Left ventricle myocardium inferior (tissue), 1 donor: ENCODE measurements around the gene DPYSL4. TPM values are rescaled to one million over a fixed set of nuclear protein-coding genes. Genes with fewer than 3 reads are reported as not detected.

Source experiments
- DNase-seq: peaks from one replicate; pipeline ENCODE4 v3.0.0-alpha.2; 2020
- H3K27ac ChIP-seq: fragments of 200-600 bp; replicated peaks from 2 replicates; pipeline ENCODE4 v1.8.0; 2021
- H3K27me3 ChIP-seq: fragments of 200-600 bp; 2 replicates; pipeline ENCODE4 v1.8.0; 2021; ENCODE audit warnings: low read depth
- H3K36me3 ChIP-seq: fragments of 200-600 bp; 2 replicates; pipeline ENCODE4 v1.8.0; 2021
- H3K4me1 ChIP-seq: fragments of 200-600 bp; 2 replicates; pipeline ENCODE4 v1.8.0; 2021
- H3K4me3 ChIP-seq: fragments of 200-600 bp; 2 replicates; pipeline ENCODE4 v1.8.0; 2021; ENCODE audit warnings: mild to moderate bottlenecking, moderate library complexity
- H3K9me3 ChIP-seq: fragments of 200-600 bp; replicated peaks from 2 replicates; pipeline ENCODE4 v1.8.0; 2021
- intact Hi-C: fragments of 100-400 bp; cut with micrococcal nuclease; formaldehyde crosslinking; loops from one replicate; pipeline ENCODE4 v1.11.0; 2022
- total RNA-seq: library from RNA; stranded (reverse); fragmentation: NEBNext Ultra II Directional; extraction: Animal tissue kit (Norgen Biotek cat#: 25700); gene quantifications from one replicate; pipeline ENCODE4 v1.2.1, GENCODE V29; 2021
- TF ChIP-seq, protein P1 (sequence below): fragments of 200-600 bp; IDR thresholded peaks from 2 replicates; pipeline ENCODE4 v1.8.0; 2021; ENCODE audit warnings: antibody characterized with exemption, mild to moderate bottlenecking, borderline replicate concordance
- donor health status: DM: no; HTN: yes; CAD: no; lungs with severe emphysema.

Gene DPYSL4
- total RNA-seq, 1 donor from 2014 or later: 42.8 TPM

GRCh38 chr10:132144086-132144485, 42.7 kb upstream of the DPYSL4 start:
- intact Hi-C loops: no loop called here
- no peak for DNase-seq
- H3K9me3 ChIP-seq: no peaks in the 10 kb centered on the region
- TF ChIP-seq, protein P1, sequence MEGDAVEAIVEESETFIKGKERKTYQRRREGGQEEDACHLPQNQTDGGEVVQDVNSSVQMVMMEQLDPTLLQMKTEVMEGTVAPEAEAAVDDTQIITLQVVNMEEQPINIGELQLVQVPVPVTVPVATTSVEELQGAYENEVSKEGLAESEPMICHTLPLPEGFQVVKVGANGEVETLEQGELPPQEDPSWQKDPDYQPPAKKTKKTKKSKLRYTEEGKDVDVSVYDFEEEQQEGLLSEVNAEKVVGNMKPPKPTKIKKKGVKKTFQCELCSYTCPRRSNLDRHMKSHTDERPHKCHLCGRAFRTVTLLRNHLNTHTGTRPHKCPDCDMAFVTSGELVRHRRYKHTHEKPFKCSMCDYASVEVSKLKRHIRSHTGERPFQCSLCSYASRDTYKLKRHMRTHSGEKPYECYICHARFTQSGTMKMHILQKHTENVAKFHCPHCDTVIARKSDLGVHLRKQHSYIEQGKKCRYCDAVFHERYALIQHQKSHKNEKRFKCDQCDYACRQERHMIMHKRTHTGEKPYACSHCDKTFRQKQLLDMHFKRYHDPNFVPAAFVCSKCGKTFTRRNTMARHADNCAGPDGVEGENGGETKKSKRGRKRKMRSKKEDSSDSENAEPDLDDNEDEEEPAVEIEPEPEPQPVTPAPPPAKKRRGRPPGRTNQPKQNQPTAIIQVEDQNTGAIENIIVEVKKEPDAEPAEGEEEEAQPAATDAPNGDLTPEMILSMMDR: no peak
- no peak overlapping the region for H3K4me3 ChIP-seq
- no peak overlapping the region for H3K27ac ChIP-seq
- no peaks in the 10 kb centered on the region for H3K36me3 ChIP-seq
- H3K4me1 ChIP-seq: peaks cover 10% of the 10 kb centered on the region
- H3K27me3 ChIP-seq: peaks cover 19% of the 10 kb centered on the region

DNA sequence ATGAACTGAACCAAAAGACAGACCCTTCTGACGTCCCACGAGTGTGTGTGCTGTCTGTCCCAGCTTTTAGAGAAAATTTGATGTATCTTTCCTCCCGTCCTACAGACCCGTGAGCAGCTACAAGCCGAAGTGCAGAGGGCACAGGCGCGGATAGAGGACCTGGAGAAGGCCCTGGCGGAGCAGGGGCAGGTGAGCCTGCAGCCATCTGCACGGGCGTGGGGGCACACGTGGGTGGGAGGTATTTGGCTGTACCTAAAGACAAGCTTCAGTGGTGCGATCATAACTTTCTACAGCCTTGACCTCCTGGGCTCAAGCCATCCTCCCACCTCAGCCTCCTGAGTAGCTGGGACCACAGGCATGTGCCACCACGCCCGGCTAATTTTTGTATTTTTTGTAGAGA, 41.7 kb upstream of the DPYSL4 start:
- intact Hi-C loops: no loop called here
- H3K9me3 ChIP-seq: no peaks in the 10 kb centered on the region
- DNase-seq: no peak

GRCh38 chr10:132145521-132146185, 41.1 kb upstream of the DPYSL4 start:
- H3K4me1 ChIP-seq: peaks cover 10% of the 10 kb centered on the region
- TF ChIP-seq, protein P1: no peak
- intact Hi-C loops: no loop called here

More for the DNA sequence above, 41.7 kb upstream of the DPYSL4 start:
- H3K4me1 ChIP-seq: peaks cover 10% of the 10 kb centered on the region
- TF ChIP-seq, protein P1: no peak
- no peaks in the 10 kb centered on the region for H3K36me3 ChIP-seq
- no peak overlapping the region for H3K4me3 ChIP-seq
- H3K27me3 ChIP-seq: peaks cover 19% of the 10 kb centered on the region
- H3K27ac ChIP-seq: no peak overlapping the region

GRCh38 chr10:132146271-132146671, 40.5 kb upstream of the DPYSL4 start:
- Histone ChIP-seq H3K4me3 (no peak overlapping the region), H3K36me3 (no peaks in the 10 kb centered on the region), H3K4me1 (peaks cover 10% of the 10 kb centered on the region), H3K27me3 (peaks cover 18% of the 10 kb centered on the region), H3K27ac (no peak overlapping the region), H3K9me3 (no peaks in the 10 kb centered on the region)
- intact Hi-C loops: no loop called here
- no peak for DNase-seq
- TF ChIP-seq, protein P1: no peak

More at GRCh38 chr10:132145521-132146185, 41.1 kb upstream of the DPYSL4 start:
- Histone ChIP-seq H3K27ac (no peak overlapping the region), H3K36me3 (no peaks in the 10 kb centered on the region), H3K27me3 (peaks cover 19% of the 10 kb centered on the region), H3K4me3 (no peak overlapping the region), H3K9me3 (no peaks in the 10 kb centered on the region)
- no peak for DNase-seq

DNA sequence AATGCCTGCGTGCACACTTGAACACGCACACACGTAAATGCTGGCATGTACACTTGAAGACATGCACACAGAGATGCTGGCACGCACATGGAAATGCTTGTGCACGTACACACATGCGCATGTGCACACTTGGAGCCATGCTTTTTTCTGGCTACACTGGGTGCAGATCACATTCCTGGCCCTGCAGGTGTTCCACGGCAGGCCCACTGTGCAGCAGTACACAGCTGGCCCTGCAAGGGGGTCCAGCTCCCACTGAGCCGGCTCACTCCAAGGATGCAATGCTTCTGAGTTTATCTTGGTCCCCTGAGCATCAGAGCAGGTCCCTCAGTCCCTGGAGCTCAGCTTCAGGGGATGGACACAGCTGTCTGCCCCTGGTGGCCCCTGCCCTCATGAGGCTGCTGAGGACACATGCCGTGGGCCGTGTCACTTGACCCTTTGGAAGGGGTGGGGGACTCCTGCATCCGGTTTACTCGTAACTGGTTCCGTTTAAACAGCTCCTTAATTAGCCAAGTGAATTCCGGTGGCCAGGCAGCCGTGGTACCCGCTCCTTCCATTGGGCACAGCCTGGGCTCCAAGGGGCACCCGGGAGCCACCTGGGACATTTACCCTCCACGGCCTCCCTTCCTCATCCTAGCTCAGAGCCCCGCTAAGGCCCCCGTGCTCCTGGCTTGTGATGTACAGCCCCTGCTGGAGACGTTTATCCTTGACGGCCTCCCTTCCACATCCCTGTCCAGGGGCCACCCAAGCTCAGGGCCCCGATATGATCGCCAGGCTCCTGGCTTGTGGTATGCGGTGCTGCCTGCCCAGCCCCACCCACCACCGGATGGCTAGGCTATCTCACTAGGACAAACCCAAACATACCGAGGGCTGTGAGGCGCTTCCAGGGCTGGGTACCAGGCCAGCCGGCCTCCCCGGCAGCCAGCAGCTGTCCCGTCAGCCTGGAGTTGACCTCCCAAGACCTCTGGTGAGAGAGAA, 39.5 kb upstream of the DPYSL4 start:
- intact Hi-C loops: no loop called here
- TF ChIP-seq, protein P1: no peak

More for the DNA sequence above, 39.5 kb upstream of the DPYSL4 start:
- H3K9me3 ChIP-seq: no peaks in the 10 kb centered on the region
- H3K36me3 ChIP-seq: no peaks in the 10 kb centered on the region
- no peak overlapping the region for H3K4me3 ChIP-seq
- peaks cover 9% of the 10 kb centered on the region for H3K4me1 ChIP-seq
- peak; percentile 10 for DNase-seq
- H3K27ac ChIP-seq: no peak overlapping the region
- H3K27me3 ChIP-seq: peaks cover 9% of the 10 kb centered on the region
